CD14-positive monocyte (primary cell): Measurements from ENCODE around the gene VPS33B. TPM values are rescaled to one million over a fixed set of nuclear protein-coding genes. Genes with fewer than 3 reads are reported as not detected.
A peak's percentile ranks its signal among the peaks of the same experiment; 100 is the strongest.

Experiments used
- DNase-seq, 3 donors: peaks; one replicate each; pipeline ENCODE4 v3.0.0-alpha.2; 2011 to 2022
- H2AFZ ChIP-seq: 2 replicates; pipeline ENCODE4 v1.6.0; 2012; ENCODE audit warnings: mild to moderate bottlenecking, low read depth, low read length, inconsistent platforms; ENCODE audit not compliant: insufficient read depth, poor library complexity, severe bottlenecking
- H3K27ac ChIP-seq, 2 donors: 1 replicate in 1 of 2; 2 replicates in 1 of 2; pipeline ENCODE4 v1.5.1; 2012 to 2013; ENCODE audit warnings: low read length in 2 of 2, control low read depth in 1 of 2, inconsistent platforms in 1 of 2, low read depth in 1 of 2, mild to moderate bottlenecking in 1 of 2
- H3K27me3 ChIP-seq, 2 donors: one replicate each; pipeline versions ENCODE4 v1.6.0 to v1.6.1; 2011 to 2013; ENCODE audit warnings: low read length in 2 of 2; ENCODE audit not compliant: control insufficient read depth in 2 of 2, insufficient read depth in 2 of 2
- H3K36me3 ChIP-seq, 2 donors: replicated peaks in 1 of 2; 1 replicate in 1 of 2; 2 replicates in 1 of 2; pipeline versions ENCODE4 v1.5.1 to v1.6.1; 2012 to 2013; ENCODE audit warnings: low read length in 2 of 2, control low read depth in 1 of 2, inconsistent platforms in 1 of 2, mild to moderate bottlenecking in 1 of 2; ENCODE audit not compliant: insufficient read depth in 2 of 2, control insufficient read depth in 1 of 2
- H3K4me1 ChIP-seq, 2 donors: 1 replicate in 1 of 2; 2 replicates in 1 of 2; pipeline versions ENCODE4 v1.5.1 to v1.6.1; 2012 to 2013; ENCODE audit warnings: low read length in 2 of 2, control low read depth in 1 of 2, inconsistent platforms in 1 of 2, mild to moderate bottlenecking in 1 of 2, moderate library complexity in 1 of 2; ENCODE audit not compliant: insufficient read depth in 2 of 2, control insufficient read depth in 1 of 2
- H3K4me2 ChIP-seq: replicated peaks from 2 replicates; pipeline ENCODE3; 2012; ENCODE audit warnings: low read length, moderate library complexity, mild to moderate bottlenecking; ENCODE audit not compliant: poor library complexity, severe bottlenecking; ENCODE audit errors: extremely low read depth
- H3K4me3 ChIP-seq, 3 experiments: fragments of 200-600 bp in 1 of 3; sonication (generic) in 1 of 3; replicated peaks in 1 of 3; 1 replicate in 2 of 3; 2 replicates in 1 of 3; pipeline ENCODE4 v1.5.1; 2011 to 2013; ENCODE audit warnings: low read length in 3 of 3, mild to moderate bottlenecking in 3 of 3, control low read depth in 2 of 3, low read depth in 2 of 3, inconsistent platforms in 1 of 3, moderate library complexity in 1 of 3
- H3K79me2 ChIP-seq: 2 replicates; pipeline ENCODE4 v1.6.0; 2012; ENCODE audit warnings: mild to moderate bottlenecking, control low read depth, inconsistent platforms, low read length, moderate library complexity; ENCODE audit not compliant: insufficient read depth
- H3K9ac ChIP-seq: 2 replicates; pipeline ENCODE4 v1.6.0; 2017; ENCODE audit warnings: low read length, mild to moderate bottlenecking; ENCODE audit not compliant: insufficient read depth, poor library complexity, severe bottlenecking
- H3K9me3 ChIP-seq, 2 donors: replicated peaks in 1 of 2; 1 replicate in 1 of 2; 2 replicates in 1 of 2; pipeline versions ENCODE4 v1.5.1 to v1.6.1; 2012 to 2013; ENCODE audit warnings: low read length in 2 of 2, control low read depth in 1 of 2; ENCODE audit not compliant: control insufficient read depth in 1 of 2, insufficient read depth in 1 of 2
- H4K20me1 ChIP-seq: 2 replicates; pipeline ENCODE4 v1.6.0; 2012; ENCODE audit warnings: mild to moderate bottlenecking, low read length, control low read depth, moderate library complexity; ENCODE audit not compliant: insufficient read depth
- H3K27ac Mint-ChIP-seq, 7 donors: one replicate each; pipeline ENCODE4 v1.8.0; 2020; ENCODE audit warnings: mild to moderate bottlenecking in 7 of 7, mixed read lengths in 7 of 7, moderate library complexity in 6 of 7, inconsistent platforms in 2 of 7
- H3K27me3 Mint-ChIP-seq, 3 donors: one replicate each; pipeline ENCODE4 v1.8.0; 2021 to 2022; ENCODE audit warnings: low read depth in 3 of 3, mild to moderate bottlenecking in 3 of 3, mixed read lengths in 3 of 3, moderate library complexity in 3 of 3, inconsistent platforms in 1 of 3
- H3K36me3 Mint-ChIP-seq, 2 donors: one replicate each; pipeline ENCODE4 v1.8.0; 2020; ENCODE audit warnings: mixed read lengths in 2 of 2, inconsistent platforms in 1 of 2, mild to moderate bottlenecking in 1 of 2
- H3K4me1 Mint-ChIP-seq: one replicate; pipeline ENCODE4 v1.8.0; 2020; ENCODE audit warnings: mild to moderate bottlenecking, mixed read lengths
- H3K4me3 Mint-ChIP-seq, 2 donors: one replicate each; pipeline ENCODE4 v1.8.0; 2020; ENCODE audit warnings: mild to moderate bottlenecking in 2 of 2, mixed read lengths in 2 of 2, moderate library complexity in 1 of 2
- H3K9me3 Mint-ChIP-seq, 7 donors: one replicate each; pipeline ENCODE4 v1.8.0; 2020 to 2022; ENCODE audit warnings: mixed read lengths in 7 of 7, mild to moderate bottlenecking in 6 of 7, moderate library complexity in 6 of 7, inconsistent platforms in 2 of 7
- CTCF ChIP-seq: fragments of 200-600 bp; IDR thresholded peaks from one replicate; pipeline ENCODE4 v1.8.0; 2022; ENCODE audit warnings: antibody characterized with exemption, mild to moderate bottlenecking
- WGBS: methylation state at CpG from one replicate; pipeline ENCODE4 v1.1.5; 2013; ENCODE audit warnings: missing lambda C conversion rate; ENCODE audit not compliant: insufficient coverage; 5-methylcytosine and 5-hydroxymethylcytosine counted together
- intact Hi-C, 2 donors: fragments of 100-400 bp; cut with micrococcal nuclease; formaldehyde crosslinking; loops; one replicate each; pipeline versions ENCODE4 v1.15.0 to v1.15.1; 2023
- polyA plus RNA-seq, 3 donors: library from polyadenylated mRNA; depleted of rRNA in 1 of 3; unstranded in 2 of 3; stranded (reverse) in 1 of 3; fragments of 300-500 nt in 2 of 3; fragments of >200 nt in 1 of 3; fragmentation: Illumina TruSeq in 2 of 3; gene quantifications; 1 replicate in 2 of 3; 2 replicates in 1 of 3; pipeline ENCODE4 v1.2.3, GENCODE V29; 2012 to 2021

VPS33B gene
- polyA plus RNA-seq, 3 donors, result 4.0 to 16.9 (median 4.8) TPM

- no peaks in the 10 kb centered on the region for H3K79me2 ChIP-seq
- H3K9me3 Mint-ChIP-seq, result peaks cover 5 to 13% (median 8%) of the 10 kb centered on the region in 7 donors
- H3K4me1 Mint-ChIP-seq, result peaks cover under 1% of the 10 kb centered on the region
- 100% methylated on average over 1 of the region's 2 CpGs for WGBS
- no peaks in the 10 kb centered on the region for H3K36me3 ChIP-seq
- no peak for TF ChIP-seq CTCF
- no peak overlapping the region for H3K27ac Mint-ChIP-seq
- H3K9me3 ChIP-seq, result peaks cover 9% of the 10 kb centered on the region in 2 donors
- H3K9ac ChIP-seq, result no peak overlapping the region
- DNase-seq, result no peak
- H4K20me1 ChIP-seq, result no peaks in the 10 kb centered on the region
- H3K27me3 Mint-ChIP-seq, result peaks cover 15 to 32% (median 16%) of the 10 kb centered on the region in 3 donors
- no peaks in the 10 kb centered on the region for H3K36me3 Mint-ChIP-seq
- H2AFZ ChIP-seq, result no peak overlapping the region
- H3K4me3 Mint-ChIP-seq, result no peak overlapping the region
- no peak overlapping the region for H3K4me2 ChIP-seq
- no peaks in the 10 kb centered on the region for H3K4me1 ChIP-seq
- peaks cover 13 to 15% of the 10 kb centered on the region in 2 donors for H3K27me3 ChIP-seq
- H3K4me3 ChIP-seq, result no peak overlapping the region
- H3K27ac ChIP-seq, result no peak overlapping the region
- intact Hi-C loops, result no loop called here
Observed at GRCh38 chr15:91061230-91061629, 38.8 kb upstream of the VPS33B start.

GRCh38 chr15:91055548-91056331 is 33.3 kb upstream of the VPS33B start:
- H3K79me2 ChIP-seq, result no peaks in the 10 kb centered on the region
- intact Hi-C loops, result loop anchor here (2.0 to 5.0 kb wide), 2 partner anchors 217 kb away; no protein-coding TSS in a partner anchor
- no peak overlapping the region for H2AFZ ChIP-seq
- no peaks in the 10 kb centered on the region for H3K36me3 ChIP-seq
- H3K4me2 ChIP-seq, result peak overlapping the region; percentile 34
- peak; percentile 74 for TF ChIP-seq CTCF
- peaks cover 31 to 59% (median 38%) of the 10 kb centered on the region in 3 donors for H3K27me3 Mint-ChIP-seq
- H3K4me1 ChIP-seq, result peaks cover 4 to 5% of the 10 kb centered on the region in 2 donors
- no peak overlapping the region for H3K27ac Mint-ChIP-seq
- no peaks in the 10 kb centered on the region for H3K9me3 ChIP-seq
- peaks cover 29 to 30% of the 10 kb centered on the region in 2 donors for H3K27me3 ChIP-seq
- H3K4me1 Mint-ChIP-seq, result peaks cover 10% of the 10 kb centered on the region
- peaks cover 0 to 3% (median 0%) of the 10 kb centered on the region in 7 donors for H3K9me3 Mint-ChIP-seq
- H3K9ac ChIP-seq, result no peak overlapping the region
- no peaks in the 10 kb centered on the region for H4K20me1 ChIP-seq
- H3K36me3 Mint-ChIP-seq, result no peaks in the 10 kb centered on the region
- peak overlapping the region; percentile 44 to 65 for H3K4me3 Mint-ChIP-seq
- peak; percentile 35 to 59 (median 55) for DNase-seq
- H3K4me3 ChIP-seq, result no peak overlapping the region
- 8% methylated on average over 4 of the region's 11 CpGs for whole genome bisulfite sequencing
- H3K27ac ChIP-seq, result no peak overlapping the region
